HG02981 (cell line): ENCODE results near the gene ANAPC4.

ENCODE experiments used
- ATAC-seq: cut with Tn5 transposase; IDR thresholded peaks from one replicate; pipeline ENCODE4 v1.9.1; 2021; ENCODE audit warnings: mild to moderate bottlenecking, moderate library complexity; ENCODE audit not compliant: unreplicated experiment

Gene ANAPC4

DNA sequence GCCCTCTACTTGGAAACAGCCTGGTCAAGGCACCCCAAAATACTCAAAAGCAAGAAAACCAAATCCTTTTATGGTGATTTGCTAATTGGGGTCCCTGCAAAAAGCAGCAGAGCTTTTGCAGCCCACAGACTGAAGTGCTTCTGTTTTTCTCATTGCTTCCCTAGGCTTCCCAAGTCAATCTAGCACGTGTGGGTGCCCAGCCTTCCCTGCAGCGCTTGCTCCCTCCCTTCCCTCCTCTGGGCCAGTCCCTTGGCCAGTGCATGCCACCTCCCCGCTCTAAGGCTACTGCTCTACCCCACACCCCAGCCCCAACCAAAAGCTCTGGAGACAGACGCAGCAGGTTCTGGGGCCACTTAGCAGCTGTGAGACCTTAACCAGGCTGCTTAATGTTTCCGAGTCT is 53.6 kb downstream of the ANAPC4 start:
- ATAC-seq: no peak

DNA sequence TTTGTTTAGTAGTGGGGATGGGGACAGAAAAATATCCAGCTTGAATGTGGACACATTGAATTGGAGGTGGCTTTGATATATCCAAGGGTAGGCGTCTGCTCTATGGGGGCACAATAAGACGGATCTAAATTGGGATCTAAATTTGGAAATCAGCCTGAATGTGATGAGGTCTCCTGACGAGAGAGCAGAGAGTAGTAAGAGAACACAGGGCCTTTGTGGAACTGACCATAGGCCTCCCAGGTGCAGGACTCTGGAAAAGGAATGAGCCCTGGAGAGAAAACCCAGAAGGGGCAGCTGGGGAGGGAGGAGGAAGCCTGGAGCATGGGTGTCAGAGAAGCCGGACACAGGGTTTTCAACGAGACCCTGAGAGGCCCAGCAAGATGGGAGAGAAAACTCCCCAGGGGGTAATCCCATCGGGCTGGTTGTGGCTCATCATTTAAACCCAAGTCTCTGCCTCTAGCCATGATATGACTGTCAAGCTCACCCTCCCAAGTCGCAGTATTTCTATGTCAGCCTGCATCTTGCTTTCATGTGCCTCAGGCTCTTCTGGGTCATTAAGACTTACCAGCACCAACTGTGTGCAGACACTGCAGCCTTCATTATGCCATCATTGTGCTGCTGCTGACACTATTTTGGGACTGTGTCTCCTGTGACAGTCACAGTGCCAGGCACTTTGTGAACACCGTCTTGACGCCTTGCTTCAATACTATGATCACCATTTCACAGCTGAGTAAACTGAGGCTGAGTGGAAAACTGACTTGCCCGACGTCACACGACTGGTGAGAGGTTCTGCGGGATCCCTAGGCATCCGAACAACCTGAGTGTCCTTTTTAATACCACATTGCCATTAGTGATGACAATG is 57.1 kb downstream of the ANAPC4 start:
- no peak for ATAC-seq

DNA sequence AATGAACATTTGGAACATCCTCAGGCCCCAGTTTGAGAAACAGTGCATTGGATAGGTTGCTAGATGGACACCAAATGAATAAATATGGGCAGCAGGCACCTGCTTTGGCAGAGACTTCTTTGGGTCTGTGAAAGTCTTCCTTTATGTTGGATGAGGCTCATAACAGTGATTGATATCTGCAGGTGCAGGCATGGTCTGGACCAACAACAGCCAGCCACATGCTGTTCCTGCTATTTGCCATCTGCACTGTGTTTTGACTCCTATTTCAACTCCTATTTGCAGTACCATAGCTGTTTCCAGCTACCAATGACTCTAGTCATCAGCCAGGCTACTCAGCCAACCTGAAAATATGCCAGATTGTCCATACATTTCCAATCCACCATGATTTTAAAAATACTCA is 60.9 kb downstream of the ANAPC4 start:
- ATAC-seq: no peak

DNA sequence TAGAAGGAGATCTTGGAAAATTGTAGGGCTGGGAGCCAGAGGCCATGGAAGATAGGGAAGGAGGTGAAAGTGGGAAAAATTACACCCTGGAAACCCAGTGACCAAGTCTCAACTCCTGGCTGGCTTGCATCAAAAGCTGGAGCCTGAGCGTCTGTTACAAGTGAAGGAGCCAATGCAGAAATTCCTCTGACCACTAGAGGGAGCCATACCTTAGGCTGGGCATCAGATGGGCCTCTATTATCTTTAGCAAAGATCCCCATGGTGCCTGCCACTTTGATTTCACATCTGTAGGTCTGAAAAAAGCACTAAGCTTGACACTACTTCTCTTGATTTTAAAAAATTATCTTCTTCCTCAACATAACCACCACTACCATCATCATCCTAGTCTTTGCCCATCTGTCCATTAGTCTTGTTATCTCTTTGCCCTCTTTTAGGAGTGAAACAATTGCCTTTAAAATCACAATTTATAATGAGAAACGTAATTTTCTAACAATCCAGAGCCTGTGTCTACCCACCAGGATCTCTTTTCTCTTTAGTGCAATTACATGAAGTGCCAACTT is 62.9 kb downstream of the ANAPC4 start:
- ATAC-seq: peak; percentile 89

DNA sequence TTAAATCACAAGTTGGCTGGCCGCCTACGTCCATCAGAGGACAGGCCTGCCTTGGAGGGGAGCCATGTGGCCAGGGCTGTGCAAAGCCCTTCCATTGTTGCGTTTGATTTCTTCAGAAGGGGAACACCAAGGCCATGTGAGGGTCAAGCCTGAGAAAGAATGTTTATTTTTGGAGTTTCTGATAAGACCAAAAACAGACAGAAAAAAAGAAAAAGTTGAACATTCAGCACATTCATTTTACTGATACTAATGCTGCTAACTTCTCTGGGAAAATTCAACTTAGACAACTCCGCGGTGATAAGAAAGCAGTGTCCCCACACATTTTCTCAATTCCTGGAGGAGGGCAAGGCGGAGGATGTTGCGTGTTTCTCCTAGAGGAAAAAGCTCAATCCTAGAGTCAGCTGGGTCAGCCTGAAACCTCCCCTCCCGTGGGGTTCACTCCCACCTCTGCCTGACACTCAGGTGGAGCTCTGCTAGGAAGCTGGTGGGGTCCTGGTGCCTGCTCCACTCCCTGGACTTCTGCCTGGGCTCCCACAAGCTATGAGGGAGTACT is 63.5 kb downstream of the ANAPC4 start:
- no peak for ATAC-seq

DNA sequence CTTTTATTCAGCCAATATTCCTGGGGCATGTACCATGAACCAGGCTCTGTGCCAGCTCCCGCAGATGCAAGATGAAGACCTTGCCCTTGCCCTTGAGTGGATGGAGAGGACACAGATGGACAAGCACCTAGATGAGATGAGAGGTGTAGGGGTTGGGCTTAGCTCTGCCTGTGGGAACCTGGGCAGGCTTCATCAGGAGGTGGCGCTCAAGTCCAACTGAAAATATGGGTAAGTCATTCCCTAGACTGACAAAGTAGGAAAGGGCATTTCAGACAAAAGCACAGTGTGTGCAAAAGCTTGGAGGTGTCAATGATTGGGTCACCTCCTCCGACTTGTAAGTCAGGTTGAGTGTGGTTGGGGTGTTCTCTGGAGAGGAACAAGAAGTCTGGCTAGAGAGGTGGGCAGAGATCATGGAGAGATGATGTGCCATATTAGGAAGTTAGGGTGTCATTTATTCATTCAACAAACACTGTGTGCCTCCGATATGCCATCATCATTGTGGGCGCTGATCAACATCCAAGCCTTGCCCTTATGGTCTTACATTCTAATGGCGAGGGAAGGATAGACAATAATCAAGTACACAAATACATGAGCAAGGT is 64.6 kb downstream of the ANAPC4 start:
- no peak for ATAC-seq

DNA sequence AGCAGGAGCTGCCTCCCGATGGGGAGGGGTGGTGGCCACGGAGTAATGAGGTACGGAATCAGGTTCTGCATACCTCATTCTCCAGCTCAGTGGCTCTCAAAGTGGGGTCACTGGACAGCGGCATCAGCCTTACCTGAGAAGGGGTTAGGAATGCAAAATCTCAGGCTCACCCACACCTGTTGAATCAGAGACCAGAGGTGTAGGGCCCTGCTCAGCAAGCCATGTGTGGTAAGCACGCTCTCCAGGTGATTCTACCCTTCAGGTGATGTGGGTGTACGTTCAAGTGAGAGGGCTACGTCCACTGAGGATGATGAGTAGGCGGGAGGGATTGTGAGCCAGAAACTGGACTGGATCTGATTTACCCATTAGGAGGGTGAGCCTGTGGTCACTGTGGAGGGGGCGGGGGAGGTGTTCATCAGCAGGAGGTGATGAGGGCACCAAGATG is 65.8 kb downstream of the ANAPC4 start:
- ATAC-seq: no peak

DNA sequence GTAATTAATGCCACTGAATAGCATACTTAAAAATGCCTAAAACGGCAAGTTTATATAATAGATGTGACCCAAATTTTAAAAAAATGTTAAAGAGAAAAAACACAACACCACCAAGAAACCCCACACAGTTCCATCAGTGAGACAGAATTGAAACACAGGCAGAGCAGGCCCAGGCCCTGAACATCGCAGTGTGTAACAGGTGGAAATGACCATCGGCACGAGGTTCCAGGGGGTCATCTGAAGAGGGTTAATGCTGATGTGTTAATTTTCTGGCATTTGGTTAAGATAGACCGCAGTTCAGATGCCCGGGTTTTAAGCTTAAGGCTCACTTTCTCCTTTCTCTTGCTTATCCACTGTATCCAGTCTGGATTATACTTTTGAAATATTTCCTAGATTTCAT is 66.8 kb downstream of the ANAPC4 start:
- ATAC-seq: no peak

DNA sequence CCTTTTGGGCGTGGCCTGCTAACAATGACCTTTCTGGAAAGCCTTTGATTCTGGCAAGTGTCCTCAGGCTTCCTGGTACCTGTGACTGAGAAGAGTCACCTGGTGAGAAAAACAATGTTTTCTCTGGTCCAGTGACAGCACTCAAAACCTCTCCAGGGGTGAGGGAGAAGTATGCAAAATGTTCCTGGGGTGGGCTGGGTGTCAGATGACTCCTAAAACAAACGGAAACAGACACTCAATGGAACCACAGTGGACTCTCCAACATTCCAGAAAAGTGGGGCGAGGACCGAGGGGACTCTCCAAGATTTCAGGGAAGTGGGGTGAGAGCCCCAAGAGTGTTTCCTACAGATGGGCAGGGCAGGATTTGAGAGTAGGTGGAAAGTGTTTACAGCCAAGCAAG is 69.5 kb downstream of the ANAPC4 start:
- ATAC-seq: no peak

DNA sequence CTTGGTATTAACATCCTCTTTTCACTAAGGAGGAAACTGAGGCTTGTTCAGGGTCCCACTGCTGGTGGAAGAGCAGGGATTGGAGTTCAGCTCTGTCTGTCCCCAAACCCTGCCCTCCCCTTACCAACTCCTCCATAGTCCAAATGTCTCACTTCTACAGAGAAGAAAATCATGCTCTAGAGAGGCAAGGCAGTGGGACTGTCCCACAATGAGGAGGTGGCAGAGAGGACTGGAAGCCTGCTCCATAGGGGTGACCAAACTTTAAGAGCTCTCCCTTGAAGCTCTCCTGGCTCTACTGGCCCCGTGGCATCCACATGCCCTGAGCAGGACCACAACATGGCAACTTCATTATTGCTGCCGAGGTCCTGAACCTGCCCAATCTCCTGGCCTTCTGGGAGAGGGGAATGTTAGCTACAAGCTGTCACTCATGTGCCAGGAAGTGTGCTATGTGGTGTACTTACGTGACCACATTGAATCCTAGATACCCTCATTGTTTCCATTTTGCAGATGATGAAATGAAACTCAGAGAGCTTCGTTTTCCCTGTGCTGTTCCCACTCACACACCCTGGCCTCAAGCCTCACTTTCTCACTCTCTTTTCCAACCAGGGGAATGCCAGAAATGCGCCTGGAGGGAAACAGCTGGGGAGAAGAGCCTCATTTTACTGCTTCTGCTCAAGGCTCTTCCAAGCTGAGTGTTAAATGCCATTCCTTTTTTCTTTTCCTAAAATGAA is 71.5 kb downstream of the ANAPC4 start:
- no peak for ATAC-seq

DNA sequence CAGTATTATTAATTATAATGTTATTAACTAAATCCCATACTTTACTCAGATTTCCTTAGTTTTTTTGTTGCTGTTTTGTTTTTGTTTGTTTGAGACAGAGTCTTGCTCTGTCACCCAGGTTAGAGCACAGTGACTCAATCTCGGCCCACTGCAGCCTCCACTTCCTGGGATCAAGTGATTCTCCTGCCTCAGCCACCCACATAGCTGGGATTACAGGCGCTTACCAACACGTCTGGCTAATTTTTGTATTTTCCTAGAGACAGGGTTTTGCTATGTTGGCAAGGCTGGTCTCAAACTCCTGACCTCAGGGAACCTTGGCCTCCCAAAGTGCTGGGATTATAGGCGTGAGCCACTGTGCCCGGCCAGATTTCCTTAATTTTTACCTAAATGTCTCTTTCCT is 72.2 kb downstream of the ANAPC4 start:
- ATAC-seq: no peak

DNA sequence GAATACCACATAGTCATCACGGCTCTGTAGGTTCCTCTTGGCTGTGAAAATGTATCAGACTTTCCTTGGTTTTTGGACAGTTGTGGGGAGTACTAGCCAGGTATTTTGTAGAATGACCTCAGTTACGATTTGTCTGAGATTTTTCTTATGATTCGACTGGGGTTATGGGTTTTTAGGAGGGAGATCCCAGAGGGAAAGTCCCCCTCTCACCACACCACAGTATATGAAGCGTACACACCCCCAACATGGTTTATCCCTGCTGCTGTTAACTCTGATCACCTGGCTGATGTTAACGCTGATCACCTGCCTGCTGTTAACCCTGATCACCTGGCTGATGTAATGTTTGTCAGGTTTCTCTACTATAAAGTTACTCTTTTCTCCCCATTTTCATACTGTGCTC is 72.6 kb downstream of the ANAPC4 start:
- no peak for ATAC-seq

DNA sequence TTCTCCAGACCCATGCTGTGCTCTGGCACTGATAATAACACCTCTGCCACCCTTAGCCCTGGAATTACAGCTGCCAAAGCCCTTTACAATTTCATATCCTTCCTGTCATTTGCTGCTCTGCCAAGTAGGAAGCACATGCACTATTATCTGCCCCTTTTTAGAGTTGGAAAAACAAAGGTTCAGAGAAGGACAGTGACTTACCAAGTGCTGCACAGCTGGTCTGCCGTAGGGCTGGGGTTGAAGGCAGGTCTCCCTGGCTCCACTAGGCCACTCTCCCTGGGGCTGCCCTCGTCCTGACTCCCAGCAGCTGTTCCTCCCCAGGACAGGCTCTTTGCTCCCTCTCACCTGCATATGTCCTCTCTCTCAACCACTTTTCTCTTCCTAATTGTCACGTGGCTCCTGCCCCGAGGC is 73.4 kb downstream of the ANAPC4 start:
- ATAC-seq: no peak

DNA sequence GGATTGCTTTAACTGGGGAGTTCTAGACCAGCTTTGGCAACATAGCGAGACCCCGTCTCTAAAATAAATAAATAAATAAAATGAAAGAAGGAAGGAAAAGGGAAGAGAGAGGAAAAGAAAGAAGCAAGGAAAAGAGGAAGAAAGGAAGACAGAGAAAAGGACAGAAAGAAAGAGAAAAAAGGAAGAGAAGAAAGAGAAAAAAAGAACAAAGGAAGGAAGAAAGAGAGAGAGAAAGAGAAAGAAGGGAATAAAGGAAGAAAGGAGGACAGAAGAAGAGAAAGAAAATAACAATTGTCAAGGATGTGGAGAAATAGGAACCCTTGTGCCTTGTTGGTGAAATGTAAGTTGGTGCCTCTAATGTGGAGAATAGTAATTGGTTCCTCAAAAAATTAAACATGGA is 74.6 kb downstream of the ANAPC4 start:
- no peak for ATAC-seq

DNA sequence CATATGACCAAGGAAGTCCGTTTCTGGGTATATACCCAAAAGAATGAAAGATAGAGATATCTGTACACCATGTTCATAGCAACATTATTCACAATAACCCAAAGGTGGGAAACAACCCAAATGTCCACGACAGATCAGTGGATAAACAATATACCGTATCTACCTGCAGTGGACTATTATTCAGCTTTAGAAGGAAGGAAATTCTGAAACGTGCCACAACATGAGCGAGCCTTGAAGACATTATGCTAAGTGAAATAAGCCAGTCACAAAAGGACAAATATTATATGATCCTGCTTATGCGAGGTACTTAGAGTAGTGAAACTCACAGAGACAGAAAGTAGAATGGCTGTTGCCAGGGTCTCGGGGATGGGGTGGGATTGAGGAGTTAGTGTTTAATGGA is 75.0 kb downstream of the ANAPC4 start:
- ATAC-seq: no peak

DNA sequence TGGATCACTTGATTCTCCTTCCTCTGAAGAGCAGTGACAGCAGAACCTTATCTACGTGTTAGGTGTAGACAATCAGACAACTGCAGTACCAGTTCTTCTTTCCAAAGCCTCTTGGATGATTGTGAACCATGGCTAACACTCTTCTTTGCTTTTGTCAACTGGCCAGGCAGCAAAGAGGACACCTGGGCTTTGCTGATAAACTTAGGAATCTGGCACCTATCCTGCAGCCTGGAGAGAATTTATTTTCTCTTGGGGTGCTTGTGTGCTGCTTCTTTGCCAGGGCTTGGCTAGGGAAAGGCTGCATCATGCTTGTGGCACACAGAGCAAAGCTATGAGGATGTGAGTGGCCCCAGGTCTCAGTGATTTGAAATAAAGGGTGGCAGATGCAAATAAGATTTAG is 77.4 kb downstream of the ANAPC4 start:
- no peak for ATAC-seq

DNA sequence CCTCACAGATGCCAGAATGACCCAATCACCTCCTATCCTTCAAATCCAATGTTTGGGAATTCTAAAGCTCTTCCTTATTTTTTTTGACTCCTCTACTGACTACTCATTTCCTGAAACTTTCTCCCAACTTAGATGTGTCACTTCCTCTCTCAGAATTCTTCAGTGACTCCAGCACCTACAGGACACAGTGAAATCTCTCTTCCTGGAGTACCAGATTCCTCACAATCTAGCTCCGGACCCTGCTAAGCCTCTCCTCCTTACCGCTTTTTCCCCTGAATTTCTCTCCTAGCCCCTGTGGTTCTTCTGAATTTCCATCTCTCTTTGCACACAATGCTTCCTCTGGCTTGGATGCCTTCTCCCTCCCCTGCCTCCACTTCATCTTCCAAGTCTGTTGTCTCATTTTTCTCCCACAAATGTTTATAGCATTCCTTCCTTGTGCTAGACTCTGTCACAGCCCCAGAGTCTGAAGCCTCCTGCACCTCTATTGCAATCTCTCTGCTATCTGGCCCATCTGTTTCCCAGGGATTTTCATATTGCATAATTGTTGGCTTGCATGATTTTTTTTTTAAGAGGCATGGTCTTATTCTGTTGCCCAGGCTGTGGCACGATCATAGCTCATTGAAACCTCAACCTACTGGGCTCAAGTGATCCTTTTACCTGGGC is 80.1 kb downstream of the ANAPC4 start:
- ATAC-seq: no peak

DNA sequence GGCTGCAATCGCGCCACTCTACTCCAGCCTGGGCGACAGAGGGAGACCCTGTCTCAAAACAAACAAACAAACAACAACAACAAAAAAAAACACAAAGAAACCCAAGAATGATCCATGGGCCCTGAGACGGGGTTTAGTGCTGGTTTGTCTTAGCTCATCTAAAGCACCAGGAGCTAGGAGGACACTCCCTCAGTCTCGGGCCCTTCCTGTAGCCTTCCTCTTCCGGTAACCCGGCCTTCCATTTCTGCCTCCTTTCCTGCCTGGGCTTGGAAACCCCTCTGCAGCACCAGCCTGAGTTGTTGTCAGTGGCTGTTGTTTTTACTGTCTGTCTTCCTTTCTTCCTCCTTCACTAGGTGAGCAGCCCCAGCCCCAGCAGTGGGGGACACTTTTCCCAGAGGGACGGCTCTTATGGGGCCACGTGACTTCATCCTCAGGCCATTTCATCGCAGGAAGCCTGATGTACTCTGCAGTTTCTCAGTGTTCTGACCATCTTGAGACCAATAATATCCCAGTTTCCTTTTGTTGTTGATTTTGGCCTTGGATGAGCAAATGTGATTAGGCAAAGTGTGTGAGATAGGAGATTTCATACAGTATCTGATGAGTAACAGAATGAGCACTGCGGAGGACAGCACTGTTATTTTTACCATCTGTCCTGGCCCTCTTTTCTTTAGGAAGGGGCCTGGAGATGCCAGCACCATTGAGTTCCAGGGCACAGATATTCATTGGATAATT is 90.1 kb downstream of the ANAPC4 start:
- no peak for ATAC-seq

DNA sequence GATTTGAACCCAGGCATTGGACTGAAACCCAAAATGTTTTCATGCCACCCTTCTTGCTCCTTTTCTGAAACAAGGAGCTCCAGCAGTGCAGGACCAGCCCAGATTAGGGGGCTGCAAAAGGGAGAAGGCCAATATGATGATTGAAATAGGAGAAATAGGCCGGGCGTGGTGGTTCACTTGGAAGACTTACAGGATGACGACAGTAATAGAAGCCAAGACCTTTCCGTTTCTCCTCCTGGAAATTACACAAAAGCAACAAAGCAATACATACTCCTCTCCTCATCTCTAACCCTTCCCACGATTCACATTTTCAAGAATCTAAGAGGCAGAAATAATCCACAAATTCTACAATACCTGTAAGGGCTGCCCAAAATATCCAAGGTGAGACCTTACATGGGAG is 90.8 kb downstream of the ANAPC4 start:
- ATAC-seq: no peak
